WTC11 (cell line): Measurements from ENCODE around the gene PCID2.

ENCODE experiments used
- CTCF ChIP-seq: fragments of 200-600 bp; IDR thresholded peaks from 2 replicates; pipeline ENCODE4 v1.8.0; 2022; ENCODE audit warnings: antibody characterized with exemption
- JUN ChIP-seq: sonication (generic); formaldehyde crosslinking; IDR thresholded peaks from 2 replicates; pipeline ENCODE4 v1.8.0; 2023; ENCODE audit warnings: mild to moderate bottlenecking, missing genetic modification reagents
- NFYB ChIP-seq: sonication (generic); formaldehyde crosslinking; conservative IDR thresholded peaks from 2 replicates; pipeline ENCODE4 v1.8.0; 2022; ENCODE audit warnings: low read depth, missing genetic modification reagents
- SMAD3 ChIP-seq: sonication (generic); formaldehyde crosslinking; IDR thresholded peaks from 2 replicates; pipeline ENCODE4 v1.8.0; 2022; ENCODE audit warnings: missing genetic modification reagents, mild to moderate bottlenecking, borderline replicate concordance
- TEAD4 ChIP-seq: sonication (generic); formaldehyde crosslinking; IDR thresholded peaks from 2 replicates; pipeline ENCODE4 v1.8.0; 2022; ENCODE audit warnings: mild to moderate bottlenecking, missing genetic modification reagents
- USF2 ChIP-seq: sonication (generic); formaldehyde crosslinking; IDR thresholded peaks from 2 replicates; pipeline ENCODE4 v1.8.1; 2023; ENCODE audit warnings: mild to moderate bottlenecking, missing genetic modification reagents, moderate library complexity
- ZSCAN18 ChIP-seq: fragments of 250-450 bp; sonication (Bioruptor Pico); IDR thresholded peaks from 2 replicates; pipeline ENCODE4 v2.1.2; 2022; ENCODE audit warnings: mild to moderate bottlenecking, moderate library complexity

- no peak for TF ChIP-seq CTCF
- TF ChIP-seq TEAD4 (CRISPR knock-in tag): no peak
- no peak for TF ChIP-seq SMAD3 (CRISPR knock-in tag)
- TF ChIP-seq USF2: no peak
- no peak for TF ChIP-seq ZSCAN18
- no peak for TF ChIP-seq NFYB
- TF ChIP-seq JUN (CRISPR knock-in tag): no peak
Measured at GRCh38 chr13:113135281-113135760, 73.1 kb downstream of the PCID2 start.
